ENCODE data around the gene MAGI2.
"Not testable (repeated sequence)": the region's sequence is repeated elsewhere in the genome, so short reads cannot be mapped to it uniquely, and the experiment has no call there.

The MAGI2 gene

DNA sequence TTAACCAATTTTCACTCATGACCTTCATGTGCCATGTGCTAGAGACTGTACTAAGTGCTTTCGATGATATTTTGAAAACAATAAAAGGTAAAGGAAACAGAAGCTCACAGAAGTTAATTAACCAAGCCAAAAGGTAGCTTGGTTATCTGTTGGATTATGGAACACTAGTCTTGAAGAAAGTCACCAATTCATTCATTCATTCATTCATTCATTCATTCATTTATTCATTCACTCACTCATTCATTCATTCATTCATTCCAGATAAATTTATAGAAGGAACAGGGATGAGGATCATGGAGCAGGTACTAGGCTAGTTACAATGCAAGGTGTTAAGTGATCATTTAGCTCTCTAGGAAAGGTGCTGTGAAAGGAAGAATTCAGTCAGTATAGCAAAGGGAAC is 322.8 kb downstream of the MAGI2 start:
- DNase-seq, result no peak

DNA sequence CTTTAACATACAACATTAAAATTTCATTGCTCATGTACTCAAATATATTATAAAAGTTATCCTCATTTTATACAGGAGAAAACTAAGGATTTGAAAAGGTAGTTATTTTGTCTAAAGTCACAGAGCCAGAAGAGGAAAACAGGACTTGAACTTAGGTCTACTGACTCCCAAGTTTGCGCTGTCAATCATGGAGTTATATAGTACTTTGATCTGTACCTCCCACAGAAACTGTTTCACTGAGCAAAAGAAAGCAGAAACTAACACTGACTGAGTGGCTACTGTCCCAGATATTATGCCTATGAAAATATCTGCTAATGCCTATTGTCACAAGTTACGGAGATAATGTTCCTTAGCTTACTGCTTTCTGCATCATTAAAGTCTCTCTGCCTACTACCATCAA is 329.1 kb downstream of the MAGI2 start:
- no peak for DNase-seq

DNA sequence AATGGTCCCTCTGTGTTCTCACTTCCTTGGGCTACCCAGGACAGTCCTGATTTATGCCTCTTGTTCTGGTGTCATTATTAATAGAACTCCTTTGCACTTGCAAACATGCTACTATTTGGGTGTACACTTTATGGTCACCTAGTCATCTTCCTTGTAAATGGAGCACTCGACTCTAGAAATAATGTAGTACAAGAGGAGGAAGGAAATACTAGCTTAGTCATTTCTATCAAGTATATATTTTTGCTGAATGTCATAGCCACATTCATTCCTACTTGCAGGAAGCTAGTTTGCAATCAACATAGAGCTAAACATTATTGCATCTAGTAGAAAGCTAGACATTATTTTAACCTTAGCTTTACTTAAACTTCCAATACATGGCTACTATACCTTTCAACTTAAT is 335.3 kb downstream of the MAGI2 start:
- DNase-seq, result no peak

DNA sequence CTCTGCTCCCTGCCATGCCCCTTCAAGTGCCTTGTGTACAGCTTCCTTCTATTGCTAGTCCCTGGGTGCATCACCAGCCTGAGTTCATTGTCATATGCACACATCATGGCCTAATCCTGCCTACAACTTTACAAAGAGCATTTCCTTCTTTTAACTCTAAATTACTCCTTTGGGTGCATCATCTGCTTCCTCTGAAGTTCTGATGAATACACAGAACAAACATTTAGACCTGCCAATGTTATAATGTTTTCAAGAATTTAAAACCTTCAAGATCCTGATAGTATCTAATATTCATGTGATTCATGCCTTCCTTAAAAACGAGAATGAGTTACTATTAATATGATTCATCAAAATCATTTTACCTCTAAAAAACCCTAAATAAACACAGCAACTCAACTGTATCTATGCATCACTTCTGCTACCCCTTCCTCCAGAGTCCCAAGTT is 357.1 kb downstream of the MAGI2 start:
- no peak for DNase-seq

DNA sequence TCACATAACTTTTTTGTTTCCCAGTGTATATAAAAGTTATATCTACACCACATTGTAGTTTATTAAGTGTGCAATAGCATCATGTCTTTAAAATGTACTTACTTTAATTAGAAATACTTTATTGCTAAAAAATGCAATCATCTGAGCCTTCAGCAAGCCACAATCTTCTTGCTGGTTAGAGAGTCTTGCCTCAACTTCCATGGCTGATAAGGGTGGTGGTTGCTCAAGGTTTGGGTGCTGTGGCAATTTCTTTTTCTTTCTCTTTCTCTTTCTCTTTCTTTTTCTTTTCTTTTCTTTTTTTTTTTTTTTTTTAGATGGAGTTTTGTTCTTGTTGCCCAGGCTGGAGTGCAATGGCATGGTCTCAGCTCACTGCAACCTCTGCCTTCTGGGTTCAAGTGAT is 360.0 kb downstream of the MAGI2 start:
- DNase-seq, result no peak

DNA sequence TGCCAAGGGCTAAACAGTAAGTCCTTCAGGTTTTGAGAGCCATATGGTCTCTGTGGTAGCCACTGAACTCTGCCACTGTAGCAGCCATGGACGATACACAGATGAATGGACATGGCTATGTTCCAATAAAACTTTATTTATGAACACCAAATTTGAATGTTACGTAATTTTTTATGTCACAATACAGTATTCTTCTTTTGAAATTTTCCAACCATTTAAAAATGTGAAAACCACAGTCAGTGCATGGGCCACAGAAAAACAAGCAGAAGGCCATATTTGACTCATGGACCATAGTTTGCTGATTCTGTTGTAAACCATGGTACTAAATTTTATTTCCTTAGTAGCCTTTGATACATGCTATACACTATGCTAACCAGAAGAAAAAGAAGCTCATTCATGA is 361.8 kb downstream of the MAGI2 start:
- DNase-seq, result no peak

DNA sequence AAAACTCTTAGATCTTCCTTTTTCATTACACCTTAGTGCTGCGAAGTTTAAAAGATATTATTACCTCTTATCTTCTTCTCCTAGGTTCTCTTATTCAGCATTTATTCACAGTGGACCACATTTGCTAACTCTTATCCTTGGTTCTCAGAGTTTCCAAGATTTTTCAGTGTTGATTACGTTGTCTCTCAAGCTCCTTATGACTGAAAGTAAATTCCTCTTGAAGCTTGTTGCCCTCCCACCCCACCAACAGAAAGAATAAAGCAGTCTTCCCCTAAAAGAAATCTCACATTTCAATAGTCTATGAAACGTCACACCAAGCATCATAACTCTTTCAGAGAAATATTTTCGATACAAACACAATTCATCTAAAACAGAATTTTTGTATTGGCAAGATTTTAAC is 362.5 kb downstream of the MAGI2 start:
- DNase-seq, result no peak

DNA sequence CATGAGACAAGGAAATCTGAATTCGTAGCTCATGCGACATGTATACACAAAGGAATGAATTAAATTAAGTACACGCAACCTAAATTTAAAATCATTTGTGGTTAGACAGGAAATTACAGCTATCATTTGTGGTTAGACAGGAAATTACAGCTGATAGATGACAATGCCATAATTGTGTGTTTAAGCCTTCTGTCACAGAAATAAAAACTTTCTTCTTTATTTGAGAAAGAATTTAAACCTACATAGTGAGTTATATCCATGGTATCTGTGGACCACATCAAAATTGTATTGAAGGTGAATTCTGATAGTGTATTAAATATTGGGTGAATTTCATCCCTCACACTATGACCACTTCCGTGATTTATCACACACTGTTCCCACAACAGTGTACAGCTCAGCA is 362.9 kb downstream of the MAGI2 start:
- no peak for DNase-seq

DNA sequence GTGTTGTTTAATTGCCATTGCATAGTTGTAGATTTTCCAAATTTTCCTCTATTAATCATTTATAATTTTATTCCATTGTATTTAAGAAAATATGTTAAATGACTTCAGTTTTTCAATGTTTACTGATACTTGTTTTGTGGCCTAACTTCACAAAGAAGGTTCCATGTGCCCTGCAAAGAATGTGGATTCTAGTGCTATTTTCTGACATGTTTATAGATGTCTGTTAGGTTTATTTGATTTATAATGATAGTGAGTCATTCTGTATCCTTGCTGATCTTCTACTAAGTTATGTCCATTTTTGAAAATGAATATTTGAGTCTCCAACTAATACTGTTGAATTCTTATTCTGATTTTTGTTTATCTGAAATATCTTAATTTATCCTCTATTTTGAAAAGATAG is 369.0 kb downstream of the MAGI2 start:
- no peak for DNase-seq

DNA sequence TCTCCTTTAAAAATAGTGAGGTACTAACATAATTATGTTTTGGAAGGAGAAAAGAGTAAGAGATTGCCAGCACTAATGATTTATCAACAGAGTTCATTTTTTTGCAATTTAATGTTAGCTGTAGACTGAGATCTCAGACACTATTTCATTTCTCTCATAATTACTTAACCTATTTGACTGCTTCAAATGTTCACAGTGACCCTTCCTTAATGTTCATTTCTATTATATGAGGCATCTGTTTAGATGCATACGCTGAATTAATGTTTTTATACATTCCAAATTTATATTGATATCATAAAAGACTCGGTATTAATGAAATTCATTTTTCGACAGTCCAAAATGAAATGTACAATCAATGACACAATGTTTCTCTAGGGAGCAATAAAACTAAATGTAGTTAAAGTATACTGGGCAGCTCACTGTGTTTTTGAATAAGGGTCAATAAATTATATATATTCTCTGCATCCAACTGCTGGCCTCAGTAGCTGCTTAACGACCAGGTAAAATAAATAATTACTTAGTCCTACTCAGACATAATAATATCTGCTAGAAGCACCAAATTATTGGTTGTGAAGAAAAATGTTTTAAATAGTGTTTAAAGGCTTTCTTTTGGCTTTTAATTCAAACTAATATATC is 373.4 kb downstream of the MAGI2 start:
- DNase-seq, result no peak

DNA sequence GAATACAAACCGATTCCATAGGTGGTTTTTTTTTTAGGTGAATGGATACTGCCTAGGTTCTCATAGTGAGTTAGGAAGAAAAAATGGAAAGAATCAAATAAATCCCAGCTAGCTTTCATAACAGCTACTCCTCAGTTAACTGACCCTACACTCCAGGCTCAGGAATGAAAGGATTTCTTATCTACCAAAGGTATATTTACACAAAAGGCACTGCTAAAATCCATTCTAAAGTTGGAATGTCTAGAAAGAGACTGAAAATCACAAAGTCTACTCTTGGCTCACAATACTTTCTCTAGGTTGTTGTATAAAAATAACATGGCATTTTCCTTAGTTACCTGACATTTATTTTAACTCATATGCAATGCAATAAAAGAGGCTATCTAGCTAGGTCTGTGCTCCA is 375.2 kb downstream of the MAGI2 start:
- no peak for DNase-seq

DNA sequence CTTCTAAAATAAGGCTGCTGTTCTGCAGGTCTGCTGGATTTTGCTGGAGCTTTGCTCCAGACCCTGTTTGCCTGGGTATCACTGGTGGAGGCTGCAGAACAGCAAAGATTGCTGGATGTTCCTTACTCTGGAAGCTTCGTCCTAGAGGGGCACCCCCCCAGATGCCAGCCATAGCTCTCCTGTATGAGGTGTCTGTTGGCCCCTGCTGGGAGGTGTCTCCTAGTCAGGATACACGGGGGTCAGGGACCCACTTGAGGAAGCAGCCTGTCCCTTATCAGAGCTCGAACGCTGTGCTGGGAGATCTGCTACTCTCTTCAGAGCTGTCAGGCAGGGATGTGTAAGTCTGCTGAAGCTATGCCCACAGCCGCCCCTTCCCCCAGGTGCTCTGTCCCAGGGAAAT is 382.3 kb downstream of the MAGI2 start:
- DNase-seq, result not testable (repeated sequence)

DNA sequence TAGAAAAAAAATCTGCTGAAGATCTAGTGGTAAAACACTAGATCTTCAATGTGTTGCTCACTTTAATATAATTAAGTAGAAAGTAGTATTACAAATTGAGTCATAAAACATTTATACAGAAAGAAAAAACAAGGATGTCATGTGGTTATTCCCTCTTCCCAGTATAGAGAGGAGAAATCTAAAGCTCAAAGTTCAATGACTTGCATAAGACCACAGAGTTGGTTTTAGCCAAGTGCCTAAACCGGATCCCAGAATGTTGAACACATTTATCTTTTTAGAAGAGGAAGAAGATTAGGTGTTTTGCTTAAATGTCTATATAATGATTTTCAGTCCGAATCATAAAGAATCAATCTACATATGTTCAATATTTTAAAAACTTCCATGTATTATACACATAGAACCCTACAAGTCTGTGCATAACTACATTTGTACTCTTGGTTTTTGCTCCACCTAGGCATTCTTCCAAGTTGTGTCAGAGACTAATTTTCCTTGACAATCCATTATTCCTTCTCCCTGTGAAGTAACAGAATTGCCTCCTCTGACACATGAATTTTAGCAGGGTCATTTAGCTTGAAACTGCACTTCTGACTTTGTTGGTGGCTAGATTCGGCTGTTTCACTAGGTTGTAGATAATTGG is 389.2 kb downstream of the MAGI2 start:
- no peak for DNase-seq

DNA sequence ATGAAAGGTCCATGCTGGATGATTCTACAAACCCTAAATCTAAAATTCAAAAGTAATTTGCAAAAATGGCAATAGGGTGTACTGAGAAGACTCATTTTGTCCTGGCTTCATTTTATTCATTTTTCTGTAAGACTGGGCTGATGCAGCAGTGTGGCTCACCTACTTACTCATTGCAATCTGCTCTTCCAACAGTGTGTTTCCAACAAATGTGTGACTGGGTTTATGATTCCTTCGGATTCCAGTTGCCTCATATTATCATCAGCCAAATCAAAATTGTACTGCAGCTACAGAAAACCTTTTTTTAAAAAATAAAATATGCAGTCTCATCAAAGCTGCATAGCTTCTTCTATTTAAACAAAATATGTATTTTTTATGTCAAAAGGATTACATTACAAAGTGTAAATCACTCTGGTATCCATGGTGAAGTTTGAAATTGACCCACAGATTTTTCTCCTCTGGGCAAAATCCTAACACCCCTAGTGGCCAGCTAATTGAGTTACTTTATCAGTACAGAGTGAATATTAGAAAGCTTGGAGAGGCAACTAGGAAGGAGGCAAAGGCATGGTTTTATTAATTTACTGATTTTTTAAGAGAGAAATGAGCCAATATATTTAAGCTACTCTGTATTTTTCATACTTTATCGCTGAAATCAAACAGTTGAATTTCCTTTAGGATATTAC is 390.3 kb downstream of the MAGI2 start:
- no peak for DNase-seq

DNA sequence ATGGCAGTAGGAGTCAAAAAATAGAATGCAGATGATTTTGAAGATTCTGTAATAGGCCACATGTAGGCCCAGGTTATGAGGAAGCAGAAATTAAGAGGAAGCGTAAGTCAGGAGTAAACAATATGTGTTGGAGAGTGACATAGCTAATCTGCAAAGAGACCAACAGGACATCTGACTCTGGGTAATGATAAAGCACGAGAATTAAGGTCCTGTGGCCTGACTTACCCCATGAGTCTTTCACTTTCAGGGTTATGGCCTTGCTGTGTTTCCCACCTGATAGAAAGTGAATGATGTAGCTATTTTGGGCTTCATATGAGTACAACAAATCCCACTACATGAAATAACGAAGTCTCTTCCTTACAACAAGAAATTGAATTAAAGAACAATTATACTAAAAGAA is 393.0 kb downstream of the MAGI2 start:
- DNase-seq, result no peak

DNA sequence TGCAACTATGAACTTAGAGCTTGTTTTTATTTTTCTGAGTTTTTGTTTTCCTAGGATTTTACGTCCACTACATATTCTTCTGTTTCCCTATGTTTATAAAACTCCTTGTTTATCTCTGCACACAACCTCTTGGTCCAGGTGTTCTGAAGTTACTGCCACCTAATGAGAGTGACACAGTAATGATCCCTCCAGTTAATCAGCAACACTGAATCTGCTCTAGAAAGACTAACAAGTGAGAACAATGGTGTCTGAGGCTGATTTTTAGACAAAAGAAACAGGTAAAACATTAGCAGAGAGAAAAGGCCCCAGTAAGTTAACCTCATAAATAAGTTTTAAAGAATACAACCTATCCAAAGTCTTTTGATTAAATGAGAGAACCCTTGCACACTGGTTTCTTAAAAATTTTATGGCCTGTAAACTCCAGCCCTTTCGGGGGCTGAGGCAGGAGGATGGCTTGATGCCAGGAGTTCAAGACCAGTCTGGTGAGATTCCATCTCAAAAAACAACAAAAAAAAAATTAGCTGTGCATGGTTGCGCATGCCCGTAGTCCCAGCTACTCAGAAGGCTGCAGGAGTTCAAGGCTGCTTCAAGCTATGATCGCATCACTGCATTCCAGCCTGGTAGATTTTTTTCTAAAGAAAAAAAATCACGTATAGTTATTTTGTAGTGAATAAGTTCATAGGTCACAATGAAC is 397.6 kb downstream of the MAGI2 start:
- DNase-seq, result no peak

DNA sequence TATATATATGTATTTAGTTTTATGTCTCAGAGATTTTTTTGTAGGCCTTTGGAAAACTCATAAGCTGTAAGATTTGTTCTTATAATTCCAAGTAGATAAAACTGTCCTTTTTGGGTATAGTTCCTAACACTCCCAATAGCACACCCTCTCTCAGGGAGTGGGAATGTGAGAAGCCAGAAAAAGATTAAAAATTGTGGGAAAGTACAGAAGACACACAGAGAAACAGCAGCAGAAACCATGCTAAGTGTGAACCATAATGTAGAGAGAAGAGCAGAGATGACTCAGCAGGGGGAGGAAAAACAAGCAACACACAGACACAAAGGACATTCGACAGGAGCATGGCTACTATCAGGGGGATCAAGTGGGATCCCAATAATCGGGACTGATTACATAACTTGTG is 401.6 kb downstream of the MAGI2 start:
- DNase-seq, result no peak

DNA sequence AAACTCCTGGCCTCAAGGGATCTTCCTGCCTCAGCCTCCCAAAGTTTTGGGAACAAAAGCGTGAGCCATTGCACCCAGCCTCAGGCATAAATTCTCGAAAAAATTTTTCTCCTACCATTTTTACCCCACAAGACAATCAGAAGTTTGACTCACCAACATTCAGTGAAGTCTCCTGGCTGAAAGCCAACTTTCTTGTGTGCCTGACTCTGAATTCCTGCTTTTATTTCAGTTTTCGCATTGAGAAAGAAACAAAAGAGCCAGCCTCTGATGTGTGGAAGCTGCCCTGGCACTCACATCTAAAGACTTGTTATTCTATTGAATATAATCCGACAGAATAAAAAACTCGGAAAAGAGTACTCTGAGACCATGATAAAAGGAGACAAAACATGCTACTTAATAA is 402.9 kb downstream of the MAGI2 start:
- DNase-seq, result no peak

DNA sequence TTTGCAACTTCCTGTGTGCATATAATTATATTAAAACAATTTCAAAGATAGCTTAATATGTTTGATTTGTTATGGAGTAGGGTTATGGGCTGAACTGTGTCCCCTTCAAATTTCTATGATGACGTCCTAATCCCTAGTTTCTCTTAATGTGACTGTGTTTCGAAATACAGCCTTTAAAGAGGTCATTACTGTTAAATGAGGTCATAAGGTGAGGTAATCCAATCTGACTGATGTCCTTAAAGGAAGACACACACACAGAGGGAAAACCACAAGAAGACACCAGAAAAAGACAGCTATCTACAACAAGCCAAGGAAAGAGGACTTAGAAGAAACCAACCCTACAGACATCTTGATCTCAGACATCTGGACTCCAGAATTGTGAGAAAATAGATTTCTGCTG is 407.4 kb downstream of the MAGI2 start:
- no peak for DNase-seq

DNA sequence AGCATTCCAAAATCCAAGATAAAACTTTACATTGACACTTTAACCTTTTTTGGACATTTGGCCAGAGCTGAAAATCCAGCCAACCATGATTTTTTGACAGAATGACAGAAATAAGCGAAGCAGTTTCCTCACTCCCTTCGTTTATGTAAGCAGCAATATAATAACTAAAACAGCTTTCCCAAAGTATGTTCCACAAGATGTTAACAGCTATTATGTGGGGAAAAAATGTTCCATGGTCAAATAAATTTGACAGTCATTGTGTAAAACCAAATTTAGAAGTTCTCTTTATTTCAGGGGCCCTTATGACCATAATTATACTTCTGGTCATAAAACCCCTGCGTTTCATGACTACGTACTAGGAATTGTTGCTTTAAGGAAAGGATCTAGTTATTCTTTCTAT is 416.5 kb downstream of the MAGI2 start:
- no peak for DNase-seq

DNA sequence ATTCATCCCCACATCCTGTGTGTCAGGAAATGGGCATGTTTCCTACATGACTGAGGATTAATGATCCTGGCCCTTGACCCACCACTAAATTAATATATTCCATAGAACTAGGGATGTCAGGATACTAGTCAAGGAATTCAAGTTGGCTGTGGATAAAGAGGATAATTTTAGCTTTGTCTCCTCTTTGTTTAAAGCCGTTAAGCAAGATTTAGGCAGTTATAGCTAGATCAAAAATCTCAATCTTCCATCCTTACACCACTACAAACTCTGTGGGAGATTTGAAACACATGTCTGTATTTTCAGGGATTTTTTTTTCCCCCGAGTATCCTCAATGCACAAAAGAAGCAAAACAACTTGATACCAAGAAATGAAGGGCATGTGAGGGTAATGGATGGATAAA is 417.1 kb downstream of the MAGI2 start:
- DNase-seq, result no peak

DNA sequence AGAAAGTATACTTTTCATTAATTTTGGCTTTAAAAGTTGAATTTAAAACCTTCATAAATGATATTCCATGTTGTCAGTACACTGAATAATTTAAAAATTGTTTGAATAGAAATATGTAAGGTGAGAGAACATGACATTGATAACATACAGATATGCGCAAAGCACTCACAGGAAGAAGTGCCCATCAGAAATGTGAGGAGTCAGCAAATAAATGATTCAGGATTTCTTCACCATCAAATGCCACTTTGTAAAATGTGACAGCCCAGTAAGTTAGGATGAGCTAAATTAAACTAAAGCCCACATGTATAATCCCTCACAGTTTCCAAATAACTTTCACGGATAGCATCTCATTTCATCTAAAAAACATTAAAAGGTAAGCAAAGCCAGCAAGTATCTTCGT is 417.6 kb downstream of the MAGI2 start:
- no peak for DNase-seq

DNA sequence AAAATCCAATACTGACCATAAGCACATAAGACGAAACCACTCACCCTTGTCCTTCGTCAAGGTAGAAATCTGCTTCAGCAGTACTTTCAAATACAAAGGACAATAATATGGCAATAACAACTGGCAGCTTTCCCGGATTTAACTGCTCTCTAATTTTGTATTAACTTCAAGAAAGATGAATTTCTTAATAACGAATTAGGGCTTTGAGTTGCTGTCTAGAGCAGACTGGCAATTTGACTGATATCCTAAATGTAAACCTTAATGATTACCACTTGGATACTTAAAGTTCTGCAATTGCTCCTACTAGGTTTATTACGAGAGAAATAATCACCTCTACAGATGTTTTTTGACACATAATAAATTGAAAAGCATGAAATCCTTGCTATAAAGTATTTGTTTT is 418.7 kb downstream of the MAGI2 start:
- DNase-seq, result no peak

DNA sequence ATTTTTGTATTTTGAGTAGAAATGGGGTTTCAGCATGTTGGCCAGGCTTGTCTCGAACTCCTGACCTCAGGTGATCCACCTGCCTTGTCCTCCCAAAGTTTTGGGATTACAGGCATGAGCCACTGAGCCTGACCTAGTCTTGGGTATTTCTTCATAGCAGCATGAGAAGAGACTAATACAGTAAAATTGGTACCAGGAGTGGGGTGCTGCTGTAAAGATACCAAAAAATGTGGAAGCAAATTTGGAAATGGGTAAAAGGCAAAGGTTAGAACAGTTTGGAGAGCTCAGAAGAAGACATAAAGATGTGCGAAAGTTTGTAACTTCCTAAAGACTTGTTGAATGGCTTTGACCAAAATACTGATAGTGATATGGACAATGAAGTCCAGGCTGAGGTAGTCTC is 433.8 kb downstream of the MAGI2 start:
- DNase-seq, result not testable (repeated sequence)
